HT1080 (cell line): Measurements from ENCODE around the gene TMTC4. TPM values are rescaled to one million over a fixed set of nuclear protein-coding genes. Genes with fewer than 3 reads are reported as not detected.

Source experiments
- DNase-seq: peaks from one replicate; pipeline ENCODE4 v3.0.0-alpha.2; 2015; ENCODE audit warnings: low read depth
- total RNA-seq: library from RNA; depleted of rRNA; stranded (reverse); fragments of >200 nt; shearing (Covaris generic); gene quantifications from 2 replicates; pipeline ENCODE4 v1.2.3, GENCODE V29; 2014

The TMTC4 gene
- total RNA-seq, 1 experiment from 2014 or later, result 16.8 TPM

GRCh38 chr13:100668408-100668807, 6.2 kb downstream of the TMTC4 start:
- no peak for DNase-seq

GRCh38 chr13:100667894-100668293, 6.7 kb downstream of the TMTC4 start:
- DNase-seq, result no peak

GRCh38 chr13:100666124-100666523, 8.5 kb downstream of the TMTC4 start:
- DNase-seq, result no peak

- no peak for DNase-seq
Observed at GRCh38 chr13:100665403-100665802, 9.2 kb downstream of the TMTC4 start.

- no peak for DNase-seq
Observed at GRCh38 chr13:100664171-100664900, 10.3 kb downstream of the TMTC4 start.

- DNase-seq, result no peak
Observed at GRCh38 chr13:100662468-100663211, 12.0 kb downstream of the TMTC4 start.

GRCh38 chr13:100660761-100661160, 13.8 kb downstream of the TMTC4 start:
- no peak for DNase-seq

- no peak for DNase-seq
Observed at GRCh38 chr13:100659578-100659977, 15.0 kb downstream of the TMTC4 start.

GRCh38 chr13:100658363-100658762, 16.2 kb downstream of the TMTC4 start:
- DNase-seq, result no peak

- no peak for DNase-seq
Observed at GRCh38 chr13:100657881-100658315, 16.7 kb downstream of the TMTC4 start.

GRCh38 chr13:100652510-100652909, 22.1 kb downstream of the TMTC4 start:
- DNase-seq, result no peak

- no peak for DNase-seq
Observed at GRCh38 chr13:100650326-100650725, 24.3 kb downstream of the TMTC4 start.

GRCh38 chr13:100648354-100648753, 26.2 kb downstream of the TMTC4 start:
- peak; percentile 4 for DNase-seq

GRCh38 chr13:100646871-100647270, 27.7 kb downstream of the TMTC4 start:
- no peak for DNase-seq

- peak; percentile 30 for DNase-seq
Observed at GRCh38 chr13:100646030-100646673, 28.4 kb downstream of the TMTC4 start.

- DNase-seq, result no peak
Observed at GRCh38 chr13:100645382-100645781, 29.2 kb downstream of the TMTC4 start.

- no peak for DNase-seq
Observed at GRCh38 chr13:100644371-100644770, 30.2 kb downstream of the TMTC4 start.

- no peak for DNase-seq
Observed at GRCh38 chr13:100637796-100638195, 36.8 kb downstream of the TMTC4 start.

- DNase-seq, result no peak
Observed at GRCh38 chr13:100637380-100637779, 37.2 kb downstream of the TMTC4 start.

- no peak for DNase-seq
Observed at GRCh38 chr13:100636441-100636840, 38.2 kb downstream of the TMTC4 start.

- no peak for DNase-seq
Observed at GRCh38 chr13:100636004-100636403, 38.6 kb downstream of the TMTC4 start.

GRCh38 chr13:100634696-100635095, 39.9 kb downstream of the TMTC4 start:
- DNase-seq, result no peak
